G401.6 (cell line): ENCODE data around the gene INCA1.
"Not testable (repeated sequence)": the region's sequence is repeated elsewhere in the genome, so short reads cannot be mapped to it uniquely, and the experiment has no call there.

Experiments
- FAIRE-seq: peaks from 2 replicates; lab custom pipeline; 2012; peaks lifted over from hg19 to GRCh38; lab: Jason Lieb, UNC

INCA1 gene, protein sequence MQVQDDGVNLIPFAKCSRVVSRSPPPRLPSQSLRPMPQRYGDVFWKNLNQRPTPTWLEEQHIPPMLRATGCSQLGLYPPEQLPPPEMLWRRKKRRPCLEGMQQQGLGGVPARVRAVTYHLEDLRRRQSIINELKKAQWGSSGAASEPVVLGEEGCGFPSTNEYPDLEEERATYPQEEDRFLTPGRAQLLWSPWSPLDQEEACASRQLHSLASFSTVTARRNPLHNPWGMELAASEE

GRCh38 chr17:4997302-4998026, at the start of gene INCA1, which contains the start of gene KIF1C:
INCA1 (minus strand) TSS chr17:4997522; CDS start chr17:4994437, 3,085 bp downstream.
KIF1C (plus strand) TSS chr17:4997950; CDS start chr17:5000247, 2,297 bp downstream.
- peak; percentile 56 for FAIRE-seq

DNA sequence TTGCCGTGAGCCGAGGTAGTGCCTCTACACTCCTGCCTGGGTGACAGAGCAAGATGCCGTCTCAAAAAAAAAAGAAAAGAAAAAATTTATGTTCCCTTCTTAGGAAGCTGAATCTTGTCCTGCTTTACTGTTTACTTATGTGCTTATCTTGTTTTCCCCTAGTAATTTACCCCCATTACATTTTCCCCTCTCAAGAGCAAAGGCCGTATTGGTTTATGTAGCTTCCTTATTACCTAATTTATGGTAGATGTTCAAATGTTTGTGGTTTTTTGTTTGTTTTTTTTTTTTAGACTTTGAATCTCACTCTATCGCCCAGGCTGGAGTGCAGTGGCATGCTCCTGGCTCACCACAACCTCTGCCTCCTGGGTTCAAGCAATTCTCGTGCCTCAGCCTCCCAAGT, 48.2 kb upstream of the INCA1 start:
- FAIRE-seq = no peak

GRCh38 chr17:5044630-5045029, 47.3 kb upstream of the INCA1 start:
- FAIRE-seq = no peak

DNA sequence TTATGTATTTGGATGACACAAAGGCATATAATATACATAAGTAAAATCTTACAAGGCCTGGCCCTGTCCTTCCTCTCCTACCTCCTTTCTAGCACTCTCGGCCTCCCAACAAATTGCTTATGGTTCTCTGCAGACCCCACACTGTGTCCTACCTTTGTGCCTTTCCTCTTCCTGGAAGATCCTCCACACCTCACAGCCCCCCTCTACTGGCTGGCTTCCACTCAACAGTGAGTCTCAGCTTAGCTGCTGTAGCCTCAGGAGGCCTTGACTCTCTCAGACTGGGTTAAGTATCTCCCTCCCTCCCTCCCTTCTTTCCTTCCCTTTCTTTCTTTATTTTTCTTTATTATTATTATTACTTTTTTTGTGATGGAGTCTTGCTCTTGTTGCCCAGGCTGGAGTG, 46.2 kb upstream of the INCA1 start:
- no peak for FAIRE-seq

DNA sequence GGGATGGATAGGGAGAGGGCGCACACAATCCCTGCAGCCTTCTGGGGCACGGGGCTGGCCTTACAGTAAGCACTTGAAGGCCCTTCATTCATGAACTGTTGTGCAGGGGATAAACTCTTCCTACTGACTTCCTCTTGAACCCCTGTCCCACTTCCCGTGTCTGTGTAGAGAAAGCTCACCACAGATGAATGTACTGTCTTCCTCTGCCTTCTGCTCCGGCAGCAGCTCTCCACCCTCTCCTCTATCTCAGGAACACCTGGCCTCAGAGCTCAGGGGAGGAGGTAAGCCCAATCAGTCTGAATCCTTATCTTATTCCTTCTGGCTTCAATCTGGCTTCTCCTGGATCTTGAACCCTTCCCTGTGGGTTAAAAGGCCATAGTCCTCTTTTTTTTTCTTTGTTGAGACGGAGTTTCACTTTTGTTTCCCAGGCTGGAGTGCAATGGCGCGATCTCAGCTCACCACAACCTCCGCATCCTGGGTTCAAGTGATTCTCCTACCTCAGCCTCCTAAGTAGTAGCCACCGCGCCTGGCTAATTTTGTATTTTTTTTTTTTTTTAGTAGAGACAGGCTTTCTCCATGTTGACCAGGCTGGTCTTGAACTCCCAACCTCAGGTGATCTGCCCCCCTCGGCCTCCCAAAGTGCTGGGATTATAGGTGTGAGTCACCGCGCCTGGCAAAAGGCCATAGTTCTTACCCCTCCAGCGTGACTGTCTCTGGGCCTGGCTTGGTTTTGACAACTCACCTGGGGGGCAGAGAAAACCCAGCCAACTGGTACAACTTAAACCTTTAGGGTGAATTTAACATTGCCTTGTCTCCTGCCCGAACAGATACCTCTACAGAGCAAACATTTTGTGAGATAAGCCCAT, 45.1 kb upstream of the INCA1 start:
- FAIRE-seq = no peak

GRCh38 chr17:5035315-5035714, 38.0 kb upstream of the INCA1 start, which contains the start of gene SLC52A1:
SLC52A1 (minus strand) TSS chr17:5035426; CDS start chr17:5034606, 820 bp downstream.
- no peak for FAIRE-seq

- FAIRE-seq = no peak
Observed at GRCh38 chr17:5034651-5035050, 37.3 kb upstream of the INCA1 start.

DNA sequence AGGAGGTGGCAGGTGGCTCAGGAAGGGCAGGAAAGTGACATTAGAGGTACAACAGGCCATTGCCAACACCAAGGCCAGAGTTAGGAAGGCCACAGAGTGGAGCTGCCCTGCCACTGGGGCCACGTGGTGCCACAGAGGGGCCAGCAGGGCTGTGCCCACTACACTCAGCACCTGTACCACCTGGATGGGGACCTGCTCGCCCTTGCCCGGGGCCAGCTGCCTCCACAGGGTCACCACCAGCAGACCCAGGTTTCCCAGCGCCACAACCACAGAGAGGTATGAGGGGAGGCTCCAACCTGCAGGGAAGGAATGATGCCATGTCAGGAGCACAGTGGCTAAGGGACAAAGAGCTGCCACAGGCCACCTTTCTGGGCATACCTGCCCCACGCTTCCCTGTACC, 36.7 kb upstream of the INCA1 start:
- FAIRE-seq = no peak

GRCh38 chr17:5033352-5034015, 36.2 kb upstream of the INCA1 start:
- FAIRE-seq = no peak

GRCh38 chr17:5032865-5033264, 35.5 kb upstream of the INCA1 start:
- FAIRE-seq = no peak

GRCh38 chr17:5031365-5032082, 34.2 kb upstream of the INCA1 start:
- no peak for FAIRE-seq

DNA sequence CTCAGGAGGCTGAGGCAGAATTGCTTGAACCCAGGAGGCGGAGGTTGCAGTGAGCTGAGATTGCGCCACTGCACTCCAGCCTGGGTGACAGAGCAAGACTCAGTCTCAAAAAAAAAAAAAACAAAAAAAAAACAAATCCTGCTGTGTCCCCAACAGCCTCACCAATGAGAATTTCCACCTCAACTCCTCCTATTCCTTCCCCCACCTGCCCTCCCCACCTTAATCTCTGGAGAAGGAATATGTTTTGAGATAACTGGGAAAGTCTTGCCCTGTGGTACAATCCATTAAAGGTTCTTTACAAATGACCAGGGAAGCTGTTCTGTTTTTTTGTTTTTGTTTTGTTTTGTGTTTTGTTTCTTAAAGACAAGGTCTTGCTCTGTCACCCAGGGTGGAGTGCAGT, 32.8 kb upstream of the INCA1 start:
- FAIRE-seq = not testable (repeated sequence)

GRCh38 chr17:5027916-5028315, 30.6 kb upstream of the INCA1 start:
- FAIRE-seq = no peak

DNA sequence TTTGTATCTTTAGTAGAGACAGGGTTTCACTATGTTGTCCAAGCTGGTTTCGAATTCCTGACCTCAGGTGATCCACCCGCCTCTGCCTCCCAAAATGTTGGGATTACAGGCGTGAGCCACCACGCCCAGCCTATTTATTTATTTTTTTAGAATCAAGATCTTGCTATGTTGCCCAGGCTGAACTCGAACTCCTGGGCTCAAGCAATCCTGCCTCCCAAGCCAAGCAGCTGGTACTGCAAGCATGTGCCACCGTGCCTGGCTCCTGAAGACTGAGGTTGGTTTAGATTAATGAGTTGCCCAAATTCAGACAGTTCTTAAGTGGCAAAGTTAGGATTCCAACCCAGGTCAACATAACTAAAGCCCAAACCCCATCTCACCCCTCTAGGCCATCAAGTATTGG, 30.0 kb upstream of the INCA1 start:
- FAIRE-seq = no peak

- FAIRE-seq = no peak
Observed at GRCh38 chr17:5024604-5025003, 27.3 kb upstream of the INCA1 start.

DNA sequence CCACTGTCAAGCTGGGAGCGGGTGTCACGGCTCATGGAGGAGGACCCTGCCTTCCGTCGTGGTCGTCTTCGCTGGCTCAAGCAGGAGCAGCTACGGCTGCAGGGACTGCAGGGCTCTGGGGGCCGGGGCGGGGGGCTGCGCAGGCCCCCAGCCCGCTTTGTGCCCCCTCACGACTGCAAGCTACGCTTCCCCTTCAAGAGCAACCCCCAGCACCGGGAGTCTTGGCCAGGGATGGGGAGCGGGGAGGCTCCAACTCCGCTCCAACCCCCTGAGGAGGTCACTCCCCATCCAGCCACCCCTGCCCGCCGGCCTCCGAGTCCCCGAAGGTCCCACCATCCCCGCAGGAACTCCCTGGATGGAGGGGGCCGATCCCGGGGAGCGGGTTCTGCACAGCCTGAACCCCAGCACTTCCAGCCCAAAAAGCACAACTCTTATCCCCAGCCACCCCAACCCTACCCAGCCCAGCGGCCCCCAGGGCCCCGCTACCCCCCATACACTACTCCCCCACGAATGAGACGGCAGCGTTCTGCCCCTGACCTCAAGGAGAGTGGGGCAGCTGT, 26.3 kb upstream of the INCA1 start:
- FAIRE-seq = no peak

GRCh38 chr17:5022171-5022711, 24.9 kb upstream of the INCA1 start:
- FAIRE-seq = no peak

DNA sequence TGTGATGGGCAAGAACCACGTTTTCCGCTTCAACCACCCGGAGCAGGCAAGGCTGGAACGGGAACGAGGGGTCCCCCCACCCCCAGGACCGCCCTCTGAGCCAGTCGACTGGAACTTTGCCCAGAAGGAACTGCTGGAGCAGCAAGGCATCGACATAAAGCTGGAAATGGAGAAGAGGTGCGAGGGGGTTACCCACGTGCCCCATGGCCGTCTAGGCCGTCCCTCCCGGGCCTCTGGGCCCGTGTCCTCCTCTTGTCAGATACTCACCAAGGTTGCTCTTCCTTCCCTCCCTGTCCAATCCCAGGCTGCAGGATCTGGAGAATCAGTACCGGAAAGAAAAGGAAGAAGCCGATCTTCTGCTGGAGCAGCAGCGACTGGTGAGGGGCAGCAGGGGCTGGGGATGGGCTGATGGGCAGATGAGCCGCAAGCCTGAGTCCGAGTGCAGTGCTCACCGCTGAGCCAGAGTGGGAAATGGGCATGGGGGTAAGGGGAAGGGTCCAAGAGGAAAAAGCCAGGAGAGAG, 23.2 kb upstream of the INCA1 start:
- no peak for FAIRE-seq

GRCh38 chr17:5019475-5019956, 22.2 kb upstream of the INCA1 start:
- FAIRE-seq = no peak

- no peak for FAIRE-seq
Observed at GRCh38 chr17:5014357-5014756, 17.0 kb upstream of the INCA1 start.

GRCh38 chr17:5011928-5012327, 14.6 kb upstream of the INCA1 start:
- no peak for FAIRE-seq
